Measurements from ENCODE around the gene CRIM1. TPM values are rescaled to one million over a fixed set of nuclear protein-coding genes. Genes with fewer than 3 reads are reported as not detected.

Gene CRIM1
- total and polyA plus RNA-seq, 2 of the 8 experiments (the other 6 are each of a cell fraction or from before 2014, with no cell fraction given): 9.4 to 28.4 TPM

- DNase-seq (ENCODE audit: low read depth in 1 of 2, low spot score in 2 of 2): no peak
- H2AK5ac ChIP-seq (ENCODE audit: low read depth, low read length): no peak overlapping the region; the same call in 1 of the 2 replicates
These were observed 61.0 kb downstream of the CRIM1 start for GRCh38 chr2:36416370-36417165.

More at GRCh38 chr2:36416370-36417165, 61.0 kb downstream of the CRIM1 start:
- Histone ChIP-seq H3K36me3 (ENCODE audit: control insufficient read depth in 2 of 4, insufficient read depth in 4 of 4, low read length in 3 of 4) (no peaks in the 10 kb centered on the region; a peak in 1 of 8 replicates), H2BK120ac (replicated peaks; ENCODE audit: low read depth, low read length) (no peak overlapping the region), H3K4me2 (ENCODE audit: insufficient read depth in 1 of 2, low read depth in 2 of 2, low read length in 2 of 2) (no peak overlapping the region), H3K4me3 (ENCODE audit: extremely low read depth in 1 of 4, insufficient read depth in 2 of 4, low read depth in 3 of 4, low read length in 4 of 4) (no peak overlapping the region), H2BK15ac (ENCODE audit: low read length) (no peak overlapping the region), H3K27me3 (replicated peaks in 1 of 4; ENCODE audit: control insufficient read depth in 3 of 4, extremely low read depth in 1 of 4, insufficient read depth in 3 of 4, low read length in 3 of 4) (no peaks in the 10 kb centered on the region), H3K4me1 (replicated peaks in 1 of 4; ENCODE audit: control insufficient read depth in 3 of 4, insufficient read depth in 4 of 4, low read length in 3 of 4) (peaks cover 2 to 18% (median 15%) of the 10 kb centered on the region in 4 experiments), H4K20me1 (replicated peaks in 1 of 2; ENCODE audit: control insufficient read depth in 1 of 2, insufficient read depth in 2 of 2, low read length in 2 of 2) (peaks cover 2 to 3% of the 10 kb centered on the region in 2 experiments), H3K23ac (ENCODE audit: insufficient read length) (no peak overlapping the region), H2BK5ac (ENCODE audit: low read depth, low read length) (no peak overlapping the region), H3K9me3 (ENCODE audit: insufficient read depth in 2 of 2, low read depth in 1 of 2, low read length in 1 of 2) (no peaks in the 10 kb centered on the region), H3K27ac (ENCODE audit: low read depth, low read length) (no peak overlapping the region), H2BK12ac (ENCODE audit: low read depth, low read length) (no peak overlapping the region), H3K56ac (replicated peaks; ENCODE audit: insufficient read length, low read depth, low read length) (no peak overlapping the region), H3K79me1 (ENCODE audit: low read depth, low read length) (peaks cover 14% of the 10 kb centered on the region), H3K18ac (ENCODE audit: extremely low read depth, low read length) (no peak overlapping the region), H2AFZ (ENCODE audit: low read length) (no peak overlapping the region), H3K23me2 (ENCODE audit: low read depth, low read length) (no peaks in the 10 kb centered on the region; the same call in 1 of the 2 replicates), H4K5ac (ENCODE audit: insufficient read length, low read depth, low read length) (no peak overlapping the region), H3K4ac (replicated peaks; ENCODE audit: insufficient read length, low read depth, low read length) (no peak overlapping the region), H4K91ac (replicated peaks; ENCODE audit: insufficient read length, low read length) (no peak overlapping the region), H3K14ac (ENCODE audit: insufficient read length) (no peak overlapping the region), H2BK20ac (ENCODE audit: low read length) (no peak overlapping the region), H3K79me2 (ENCODE audit: control insufficient read depth in 1 of 2, insufficient read depth in 2 of 2, low read length in 2 of 2) (peaks cover 4 to 94% of the 10 kb centered on the region in 2 experiments; a peak in 3 of 4 replicates), H4K8ac (ENCODE audit: extremely low read depth, insufficient read depth, low read length) (no peak overlapping the region), H3K9ac (replicated peaks in 1 of 4; ENCODE audit: extremely low read depth in 1 of 4, low read depth in 3 of 4, low read length in 3 of 4) (no peak overlapping the region)
- POLR2A ChIA-PET (ENCODE audit: partially characterized antibody): no interaction called here
- CTCF ChIA-PET (ENCODE audit: partially characterized antibody): interaction anchor here (1.0 to 1.9 kb wide), 10 partner anchors 8 to 545 kb away, joined by 3 to 9 read pairs (median 3); no protein-coding TSS in a partner anchor
- WGBS, 2 experiments (ENCODE audit: extremely low coverage in 1 of 2, insufficient coverage in 1 of 2, insufficient read length in 1 of 2, insufficient replicate concordance in 2 of 2, low coverage in 1 of 2, low lambda C conversion rate in 2 of 2, missing lambda C conversion rate in 1 of 2): 89% methylated on average over 8 of the region's 8 CpGs; no CpG with 5 or more reads in 1 of the 2 experiments
- no peak for FAIRE-seq
- no peak for TF ChIP-seq KDM5A (IDR thresholded peaks at IDR 0.05; ENCODE audit: low read length)
- TF ChIP-seq CHD2 (IDR thresholded peaks at IDR 0.05; ENCODE audit: low read length): no peak
- no peak for TF ChIP-seq CREB1 (IDR thresholded peaks at IDR 0.05)
- TF ChIP-seq POU5F1 (IDR thresholded peaks at IDR 0.05; ENCODE audit: low read depth, low read length): no peak
- no peak for TF ChIP-seq EZH2 (IDR thresholded peaks at IDR 0.05; ENCODE audit: low read depth, low read length, severe bottlenecking)
- TF ChIP-seq POLR2A (IDR thresholded peaks at IDR 0.05; ENCODE audit: control extremely low read depth in 1 of 2, low read depth in 2 of 2, low read length in 2 of 2): no peak
- TF ChIP-seq, protein P1, sequence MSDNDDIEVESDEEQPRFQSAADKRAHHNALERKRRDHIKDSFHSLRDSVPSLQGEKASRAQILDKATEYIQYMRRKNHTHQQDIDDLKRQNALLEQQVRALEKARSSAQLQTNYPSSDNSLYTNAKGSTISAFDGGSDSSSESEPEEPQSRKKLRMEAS (IDR thresholded peaks at IDR 0.05): no peak
- TF ChIP-seq CBX8 (IDR thresholded peaks at IDR 0.05; ENCODE audit: borderline replicate concordance, low read depth, low read length): no peak
- no peak for TF ChIP-seq CBX5 (IDR thresholded peaks at IDR 0.05; ENCODE audit: low read depth, low read length)
- TF ChIP-seq ASH2L (IDR thresholded peaks at IDR 0.05; ENCODE audit: low read length): no peak
